A673 (cell line): ENCODE measurements around the gene CAMSAP3. TPM values are rescaled to one million over a fixed set of nuclear protein-coding genes. Genes with fewer than 3 reads are reported as not detected.

ENCODE experiments used
- BruUV-seq: library from RNA; stranded (reverse); fragments of 400-500 nt; replicated peaks from 2 replicates; lab custom pipeline; 2021; lab: Mats Ljungman, UMichigan
- CTCF ChIA-PET: fragments of 300-600 bp; sonication (Branson Sonifier 250); formaldehyde crosslinking; loops from one replicate; lab custom pipeline; 2022; ENCODE audit warnings: antibody characterized with exemption; lab: Charles Lee
- POLR2A ChIA-PET: fragments of 300-600 bp; sonication (Branson Sonifier 250); formaldehyde crosslinking; loops from one replicate; lab custom pipeline; 2022; ENCODE audit warnings: antibody characterized with exemption; ENCODE audit not compliant: low non-redundant PET; lab: Charles Lee
- DNase-seq: peaks from one replicate; pipeline ENCODE4 v3.0.0-alpha.2; 2015; ENCODE audit warnings: low spot score
- H3K27ac ChIP-seq: fragments of 200-600 bp; sonication (generic); 2 replicates; pipeline ENCODE4 v1.5.1; 2016; ENCODE audit warnings: mixed run types, low read depth, mild to moderate bottlenecking, mixed read lengths, antibody characterized with exemption, low read length; ENCODE audit not compliant: poor library complexity, severe bottlenecking
- H3K27me3 ChIP-seq: fragments of 200-600 bp; sonication (generic); replicated peaks from 2 replicates; pipeline ENCODE4 v1.6.1; 2017; ENCODE audit warnings: mixed run types, low read depth, mild to moderate bottlenecking, mixed read lengths, antibody characterized with exemption, low read length; ENCODE audit not compliant: insufficient read depth, poor library complexity
- H3K36me3 ChIP-seq: fragments of 200-600 bp; sonication (generic); 2 replicates; pipeline ENCODE4 v1.6.1; 2016; ENCODE audit warnings: mixed run types, mild to moderate bottlenecking, mixed read lengths, antibody characterized with exemption, low read length; ENCODE audit not compliant: insufficient read depth, poor library complexity, severe bottlenecking
- H3K4me1 ChIP-seq: fragments of 200-600 bp; sonication (generic); 2 replicates; pipeline ENCODE4 v1.6.1; 2017; ENCODE audit warnings: mixed run types, mild to moderate bottlenecking, mixed read lengths, antibody characterized with exemption, low read length; ENCODE audit not compliant: insufficient read depth, poor library complexity, severe bottlenecking
- H3K4me3 ChIP-seq: fragments of 200-600 bp; sonication (generic); 2 replicates; pipeline ENCODE4 v1.5.1; 2016; ENCODE audit warnings: low read depth, mixed run types, mild to moderate bottlenecking, mixed read lengths, low read length; ENCODE audit not compliant: poor library complexity, severe bottlenecking
- H3K9me3 ChIP-seq: fragments of 200-600 bp; sonication (generic); 2 replicates; pipeline ENCODE4 v1.6.1; 2016; ENCODE audit warnings: mixed run types, low read depth, mild to moderate bottlenecking, mixed read lengths, antibody characterized with exemption, low read length; ENCODE audit not compliant: poor library complexity, severe bottlenecking
- EZH2 ChIP-seq: fragments of 200-600 bp; sonication (generic); IDR thresholded peaks from 2 replicates; pipeline ENCODE4 v1.6.1; 2017; ENCODE audit warnings: borderline replicate concordance, low read depth, mild to moderate bottlenecking, mixed read lengths, antibody characterized with exemption, low read length; ENCODE audit not compliant: poor library complexity, severe bottlenecking
- intact Hi-C: fragments of 100-400 bp; cut with micrococcal nuclease; formaldehyde crosslinking; loops from one replicate; pipeline ENCODE4 v1.10.0; 2022; ENCODE audit not compliant: unreplicated experiment
- total RNA-seq: library from RNA; stranded (reverse); gene quantifications from 2 replicates; pipeline ENCODE4 v1.2.3, GENCODE V29; 2021
- TF ChIP-seq, protein P1 (sequence below): fragments of 300-800, 200-600 bp; sonication (generic); conservative IDR thresholded peaks from 2 replicates; pipeline ENCODE4 v1.5.1; 2017; ENCODE audit warnings: low read depth, mild to moderate bottlenecking, antibody characterized with exemption, low read length, moderate library complexity, mixed read lengths

Gene CAMSAP3
- total RNA-seq, 1 experiment from 2014 or later = 1.2 TPM

DNA sequence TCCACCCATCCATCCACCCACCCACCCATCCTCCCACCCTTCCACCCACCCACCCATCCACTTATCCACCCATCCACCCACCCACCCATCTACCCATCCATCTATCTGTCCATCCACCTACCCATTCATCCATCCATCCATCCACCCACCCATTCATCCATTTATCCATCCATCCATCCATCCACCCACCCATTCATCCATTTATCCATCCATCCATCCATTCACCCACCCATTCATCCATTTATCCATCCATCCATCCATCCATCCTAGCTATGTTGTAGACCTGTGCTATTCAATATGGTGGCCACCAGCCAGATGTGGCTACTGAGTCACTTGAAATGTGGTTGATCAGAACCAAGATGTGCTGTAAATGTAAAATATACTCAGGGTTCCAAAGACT is 5.1 kb downstream of the CAMSAP3 start:
- intact Hi-C loops = no loop called here
- TF ChIP-seq, protein P1, sequence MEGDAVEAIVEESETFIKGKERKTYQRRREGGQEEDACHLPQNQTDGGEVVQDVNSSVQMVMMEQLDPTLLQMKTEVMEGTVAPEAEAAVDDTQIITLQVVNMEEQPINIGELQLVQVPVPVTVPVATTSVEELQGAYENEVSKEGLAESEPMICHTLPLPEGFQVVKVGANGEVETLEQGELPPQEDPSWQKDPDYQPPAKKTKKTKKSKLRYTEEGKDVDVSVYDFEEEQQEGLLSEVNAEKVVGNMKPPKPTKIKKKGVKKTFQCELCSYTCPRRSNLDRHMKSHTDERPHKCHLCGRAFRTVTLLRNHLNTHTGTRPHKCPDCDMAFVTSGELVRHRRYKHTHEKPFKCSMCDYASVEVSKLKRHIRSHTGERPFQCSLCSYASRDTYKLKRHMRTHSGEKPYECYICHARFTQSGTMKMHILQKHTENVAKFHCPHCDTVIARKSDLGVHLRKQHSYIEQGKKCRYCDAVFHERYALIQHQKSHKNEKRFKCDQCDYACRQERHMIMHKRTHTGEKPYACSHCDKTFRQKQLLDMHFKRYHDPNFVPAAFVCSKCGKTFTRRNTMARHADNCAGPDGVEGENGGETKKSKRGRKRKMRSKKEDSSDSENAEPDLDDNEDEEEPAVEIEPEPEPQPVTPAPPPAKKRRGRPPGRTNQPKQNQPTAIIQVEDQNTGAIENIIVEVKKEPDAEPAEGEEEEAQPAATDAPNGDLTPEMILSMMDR = no peak
- no peak for TF ChIP-seq EZH2
- no peaks in the 10 kb centered on the region for H3K4me1 ChIP-seq
- no peak overlapping the region for H3K27ac ChIP-seq
- DNase-seq = no peak
- POLR2A ChIA-PET = no interaction called here
- H3K4me3 ChIP-seq = no peak overlapping the region
- CTCF ChIA-PET = no interaction called here
- no TSS peak for BruUV-seq
- H3K9me3 ChIP-seq = no peaks in the 10 kb centered on the region
- H3K27me3 ChIP-seq = peaks cover 26% of the 10 kb centered on the region
- H3K36me3 ChIP-seq = no peaks in the 10 kb centered on the region

DNA sequence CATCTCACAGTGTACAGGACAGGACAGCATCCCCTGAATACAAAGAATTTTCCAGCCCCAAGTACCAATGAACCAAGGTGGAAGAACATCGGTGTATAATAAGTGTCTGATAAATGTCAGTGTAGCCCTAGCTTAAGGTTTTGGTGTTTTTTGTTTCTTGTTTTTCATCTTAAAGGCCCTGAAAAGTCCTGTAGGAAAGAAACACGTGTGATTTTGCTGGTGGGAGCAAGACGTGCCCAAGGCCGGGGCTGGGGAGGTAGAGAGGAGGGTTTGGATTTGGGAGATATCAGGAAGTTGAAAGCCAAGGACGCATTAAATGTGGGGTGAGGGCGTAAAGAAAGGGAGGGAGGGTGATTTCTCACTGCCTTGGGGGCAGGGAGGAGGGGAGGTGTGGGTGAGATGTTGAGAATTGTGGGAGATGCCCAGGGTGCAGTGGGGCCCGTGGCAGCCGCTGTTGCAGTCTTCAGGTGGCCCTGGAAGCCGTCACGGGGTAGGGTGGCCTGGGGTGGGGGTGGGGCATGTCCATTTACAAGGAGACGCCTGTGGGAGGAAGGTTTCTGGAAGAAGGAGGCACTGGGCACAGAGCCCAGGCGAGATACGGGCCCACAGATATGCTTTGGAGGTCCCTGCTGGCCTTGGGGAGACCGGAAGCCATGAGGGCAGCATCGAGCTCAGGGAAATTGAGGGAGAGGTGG is 6.7 kb downstream of the CAMSAP3 start:
- no TSS peak for BruUV-seq
- intact Hi-C loops = no loop called here
- H3K27ac ChIP-seq = no peak overlapping the region
- H3K4me1 ChIP-seq = no peaks in the 10 kb centered on the region
- H3K4me3 ChIP-seq = no peak overlapping the region
- no peak for DNase-seq
- no peaks in the 10 kb centered on the region for H3K36me3 ChIP-seq
- CTCF ChIA-PET = interaction anchor here (1.0 kb wide), 1 partner anchor 34 kb away, joined by 13 read pairs; no protein-coding TSS in a partner anchor
- POLR2A ChIA-PET = no interaction called here
- peaks cover 13% of the 10 kb centered on the region for H3K27me3 ChIP-seq
- TF ChIP-seq, protein P1 = no peak
- TF ChIP-seq EZH2 = no peak
- H3K9me3 ChIP-seq = no peaks in the 10 kb centered on the region

DNA sequence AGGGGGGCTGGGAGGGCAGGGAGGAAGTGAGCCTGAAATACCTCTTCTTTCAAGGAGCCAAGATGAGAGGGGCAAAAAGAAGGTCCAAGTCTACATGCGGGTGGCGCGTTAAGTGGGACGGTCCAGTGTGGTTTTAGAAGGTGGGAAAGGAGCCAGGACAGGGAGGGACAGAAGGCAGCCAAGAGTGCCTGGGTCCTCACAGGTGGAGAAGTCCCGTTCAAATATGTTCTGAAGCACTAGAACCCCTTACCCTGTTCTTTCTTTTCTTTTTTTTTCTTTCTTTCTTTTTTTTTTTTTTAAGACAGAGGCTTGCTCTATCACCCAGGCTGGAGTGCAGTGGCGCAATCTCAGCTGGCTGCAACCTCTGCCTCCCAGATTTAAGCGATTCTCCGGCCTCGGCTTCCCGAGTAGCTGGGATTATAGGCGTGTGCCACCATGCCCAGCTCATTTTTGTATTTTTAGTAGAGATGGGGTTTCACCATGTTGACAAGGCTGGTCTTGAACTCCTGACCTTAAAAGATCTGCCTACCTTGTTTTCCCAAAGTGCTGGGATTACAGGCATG is 7.4 kb downstream of the CAMSAP3 start:
- no peak for TF ChIP-seq EZH2
- TF ChIP-seq, protein P1 = no peak
- intact Hi-C loops = no loop called here
- no TSS peak for BruUV-seq
- no peak for DNase-seq
- no peak overlapping the region for H3K27ac ChIP-seq
- ChIA-PET POLR2A (no interaction called here), CTCF (no interaction called here)
- H3K36me3 ChIP-seq = no peaks in the 10 kb centered on the region
- no peak overlapping the region for H3K4me3 ChIP-seq
- H3K9me3 ChIP-seq = no peaks in the 10 kb centered on the region
- no peaks in the 10 kb centered on the region for H3K4me1 ChIP-seq
- H3K27me3 ChIP-seq = peaks cover 7% of the 10 kb centered on the region
